HepG2 (cell line): ENCODE results near the gene TMUB1. TPM values are rescaled to one million over a fixed set of nuclear protein-coding genes. Genes with fewer than 3 reads are reported as not detected.
A peak's percentile ranks its signal among the peaks of the same experiment; 100 is the strongest.

Experiments used
- CC2D1A ChIP-seq: sonication (generic); formaldehyde crosslinking; IDR thresholded peaks from 2 replicates; pipeline ENCODE4 v1.8.1; 2023; ENCODE audit warnings: mild to moderate bottlenecking, missing genetic modification reagents
- CHD4 ChIP-seq: fragments of 200-600 bp; sonication (generic); IDR thresholded peaks from 2 replicates; pipeline ENCODE4 v1.7.0; 2017; ENCODE audit warnings: mild to moderate bottlenecking, low read length, borderline replicate concordance
- ETV6 ChIP-seq: sonication (generic); formaldehyde crosslinking; conservative IDR thresholded peaks from 2 replicates; pipeline ENCODE4 v1.4.0; 2020; ENCODE audit warnings: missing genetic modification reagents
- FOSL2 ChIP-seq: sonication (generic); formaldehyde crosslinking; IDR thresholded peaks from 2 replicates; pipeline ENCODE4 v1.4.0; 2020; ENCODE audit warnings: missing genetic modification reagents
- IKZF1 ChIP-seq: fragments of 450-650 bp; IDR thresholded peaks from 2 replicates; pipeline ENCODE4 v1.7.1; 2016
- MAX ChIP-seq: IDR thresholded peaks from 2 replicates; pipeline ENCODE4 v1.6.1; 2012; ENCODE audit warnings: inconsistent platforms
- MYC ChIP-seq: sonication (generic); formaldehyde crosslinking; IDR thresholded peaks from 2 replicates; pipeline ENCODE4 v1.9.0; 2021; ENCODE audit warnings: missing genetic modification reagents, borderline replicate concordance
- NFATC3 ChIP-seq: sonication (generic); formaldehyde crosslinking; IDR thresholded peaks from 2 replicates; pipeline ENCODE4 v1.5.1; 2020; ENCODE audit warnings: mild to moderate bottlenecking, missing genetic modification reagents
- PTBP1 ChIP-seq: fragments of 200-400 bp; formaldehyde crosslinking; IDR thresholded peaks from 2 replicates; pipeline ENCODE4 v1.6.1; 2018; ENCODE audit warnings: low read length, low read depth; ENCODE audit not compliant: poor library complexity, severe bottlenecking
- REXO4 ChIP-seq: sonication (generic); formaldehyde crosslinking; IDR thresholded peaks from 2 replicates; pipeline ENCODE4 v1.8.0; 2022; ENCODE audit warnings: missing genetic modification reagents, mild to moderate bottlenecking, borderline replicate concordance
- RFXANK ChIP-seq: IDR thresholded peaks from 2 replicates; pipeline ENCODE4 v1.6.1; 2016
- SMARCE1 ChIP-seq: fragments of 450-650 bp; IDR thresholded peaks from 2 replicates; pipeline ENCODE4 v1.6.1; 2017; ENCODE audit warnings: borderline replicate concordance
- TBL1XR1 ChIP-seq: fragments of 150-350 bp; IDR thresholded peaks from 2 replicates; pipeline ENCODE4 v1.6.1; 2014; ENCODE audit warnings: borderline replicate concordance, low read length; ENCODE audit not compliant: partially characterized antibody
- THYN1 ChIP-seq: sonication (generic); formaldehyde crosslinking; IDR thresholded peaks from 2 replicates; pipeline ENCODE4 v1.8.1; 2023; ENCODE audit warnings: low read depth, mild to moderate bottlenecking, moderate library complexity, missing genetic modification reagents, borderline replicate concordance
- XRCC5 ChIP-seq: fragments of 200-400 bp; formaldehyde crosslinking; optimal IDR thresholded peaks from 2 replicates; pipeline ENCODE3; 2017; ENCODE audit warnings: mild to moderate bottlenecking, low read length
- ZBTB21 ChIP-seq: sonication (generic); formaldehyde crosslinking; IDR thresholded peaks from 2 replicates; pipeline ENCODE4 v1.4.0; 2020; ENCODE audit warnings: missing genetic modification reagents
- ZBTB4 ChIP-seq: sonication (generic); formaldehyde crosslinking; IDR thresholded peaks from 2 replicates; pipeline ENCODE4 v1.4.0; 2020; ENCODE audit warnings: missing genetic modification reagents, mild to moderate bottlenecking, borderline replicate concordance
- ZBTB7B ChIP-seq: sonication (generic); formaldehyde crosslinking; IDR thresholded peaks from 2 replicates; pipeline ENCODE4 v1.4.0; 2020; ENCODE audit warnings: missing genetic modification reagents
- ZNF235 ChIP-seq: sonication (generic); formaldehyde crosslinking; IDR thresholded peaks from 2 replicates; pipeline ENCODE4 v1.8.1; 2023; ENCODE audit warnings: mild to moderate bottlenecking, missing genetic modification reagents, borderline replicate concordance
- ZNF34 ChIP-seq: sonication (generic); formaldehyde crosslinking; IDR thresholded peaks from 2 replicates; pipeline ENCODE4 v1.4.0; 2020; ENCODE audit warnings: mild to moderate bottlenecking, missing genetic modification reagents, borderline replicate concordance
- ZNF343 ChIP-seq: sonication (generic); formaldehyde crosslinking; IDR thresholded peaks from 2 replicates; pipeline ENCODE4 v1.4.0; 2020; ENCODE audit warnings: mild to moderate bottlenecking, missing genetic modification reagents
- ZNF446 ChIP-seq: sonication (generic); formaldehyde crosslinking; IDR thresholded peaks from 2 replicates; pipeline ENCODE4 v1.5.0; 2020; ENCODE audit warnings: mild to moderate bottlenecking, missing genetic modification reagents
- ZNF572 ChIP-seq: sonication (generic); formaldehyde crosslinking; IDR thresholded peaks from 2 replicates; pipeline ENCODE4 v1.5.1; 2020; ENCODE audit warnings: mild to moderate bottlenecking, missing genetic modification reagents
- ZNF639 ChIP-seq: conservative IDR thresholded peaks from 2 replicates; pipeline ENCODE4 v1.6.1; 2018; ENCODE audit warnings: missing genetic modification reagents
- ZNF792 ChIP-seq: IDR thresholded peaks from 2 replicates; pipeline ENCODE4 v1.6.1; 2016
- ZSCAN21 ChIP-seq: sonication (generic); formaldehyde crosslinking; IDR thresholded peaks from 2 replicates; pipeline ENCODE4 v1.8.0; 2022; ENCODE audit warnings: mild to moderate bottlenecking, missing genetic modification reagents, moderate library complexity, borderline replicate concordance
- polyA plus RNA-seq, 8 experiments: library from polyadenylated mRNA; depleted of rRNA in 3 of 8; stranded (reverse) in 7 of 8; unstranded in 1 of 8; fragments of >200 nt; fragmentation: Illumina TruSeq in 4 of 8; extraction: Trizol in 4 of 8; gene quantifications; 2 replicates each; pipeline versions ENCODE4 v1.2.1 to v1.2.3, GENCODE V29; 2011 to 2016; ENCODE audit warnings: low read depth in 4 of 8, missing spikeins in 1 of 8, mixed read lengths in 1 of 8; ENCODE audit not compliant: insufficient read depth in 1 of 8
- total RNA-seq, 5 experiments: library from RNA; depleted of rRNA; stranded (reverse); fragments of >200 nt; fragmentation: Illumina TruSeq; extraction: Trizol; gene quantifications; 2 replicates each; pipeline ENCODE4 v1.2.3, GENCODE V29; 2016; ENCODE audit warnings: low read depth in 1 of 5
- TF ChIP-seq, protein P1 (sequence below): sonication (generic); formaldehyde crosslinking; IDR thresholded peaks from 2 replicates; pipeline ENCODE4 v1.5.1; 2020; ENCODE audit warnings: mild to moderate bottlenecking, moderate library complexity, missing genetic modification reagents

Gene TMUB1
- total and polyA plus RNA-seq, 2 of the 13 experiments (the other 11 are each of a cell fraction or from before 2014, with no cell fraction given), result 44.8 to 51.6 TPM

GRCh38 chr7:151123822-151124464, 40.6 kb upstream of the TMUB1 start (continued):
- TF ChIP-seq, protein P1, sequence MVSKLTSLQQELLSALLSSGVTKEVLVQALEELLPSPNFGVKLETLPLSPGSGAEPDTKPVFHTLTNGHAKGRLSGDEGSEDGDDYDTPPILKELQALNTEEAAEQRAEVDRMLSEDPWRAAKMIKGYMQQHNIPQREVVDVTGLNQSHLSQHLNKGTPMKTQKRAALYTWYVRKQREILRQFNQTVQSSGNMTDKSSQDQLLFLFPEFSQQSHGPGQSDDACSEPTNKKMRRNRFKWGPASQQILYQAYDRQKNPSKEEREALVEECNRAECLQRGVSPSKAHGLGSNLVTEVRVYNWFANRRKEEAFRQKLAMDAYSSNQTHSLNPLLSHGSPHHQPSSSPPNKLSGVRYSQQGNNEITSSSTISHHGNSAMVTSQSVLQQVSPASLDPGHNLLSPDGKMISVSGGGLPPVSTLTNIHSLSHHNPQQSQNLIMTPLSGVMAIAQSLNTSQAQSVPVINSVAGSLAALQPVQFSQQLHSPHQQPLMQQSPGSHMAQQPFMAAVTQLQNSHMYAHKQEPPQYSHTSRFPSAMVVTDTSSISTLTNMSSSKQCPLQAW (CRISPR knock-in tag), result no peak
- no peak for TF ChIP-seq ZNF235 (CRISPR knock-in tag)
- peak; percentile 74 for TF ChIP-seq ZBTB4 (CRISPR knock-in tag)
- TF ChIP-seq ZNF792 (CRISPR knock-in tag), result no peak
- TF ChIP-seq MYC, result peak; percentile 23; the same call in 1 of the 2 replicates
- TF ChIP-seq ZNF639, result no peak
- no peak for TF ChIP-seq ZBTB7B (CRISPR knock-in tag)
- no peak for TF ChIP-seq ZNF572 (CRISPR knock-in tag)
- no peak for TF ChIP-seq ETV6 (CRISPR knock-in tag)
- no peak for TF ChIP-seq IKZF1
- TF ChIP-seq XRCC5, result peak; percentile 90
- no peak for TF ChIP-seq ZNF34 (CRISPR knock-in tag)
- TF ChIP-seq TBL1XR1, result no peak
- no peak for TF ChIP-seq NFATC3
- no peak for TF ChIP-seq ZBTB21 (CRISPR knock-in tag)
- TF ChIP-seq ZNF343 (CRISPR knock-in tag), result no peak
- TF ChIP-seq CHD4, result no peak
- peak; percentile 21; the same call in 1 of the 2 replicates for TF ChIP-seq MAX
- TF ChIP-seq FOSL2 (CRISPR knock-in tag), result no peak
- TF ChIP-seq THYN1 (CRISPR knock-in tag), result no peak
- TF ChIP-seq ZNF446, result no peak
- TF ChIP-seq ZSCAN21 (CRISPR knock-in tag), result no peak
- TF ChIP-seq RFXANK (CRISPR knock-in tag), result no peak
- no peak for TF ChIP-seq CC2D1A (CRISPR knock-in tag)
- TF ChIP-seq SMARCE1, result no peak
- no peak for TF ChIP-seq REXO4
- TF ChIP-seq PTBP1, result no peak
